ENCODE results near the gene C10orf62.
"Not testable (repeated sequence)": the region's sequence is repeated elsewhere in the genome, so short reads cannot be mapped to it uniquely, and the experiment has no call there.

C10orf62 gene

DNA sequence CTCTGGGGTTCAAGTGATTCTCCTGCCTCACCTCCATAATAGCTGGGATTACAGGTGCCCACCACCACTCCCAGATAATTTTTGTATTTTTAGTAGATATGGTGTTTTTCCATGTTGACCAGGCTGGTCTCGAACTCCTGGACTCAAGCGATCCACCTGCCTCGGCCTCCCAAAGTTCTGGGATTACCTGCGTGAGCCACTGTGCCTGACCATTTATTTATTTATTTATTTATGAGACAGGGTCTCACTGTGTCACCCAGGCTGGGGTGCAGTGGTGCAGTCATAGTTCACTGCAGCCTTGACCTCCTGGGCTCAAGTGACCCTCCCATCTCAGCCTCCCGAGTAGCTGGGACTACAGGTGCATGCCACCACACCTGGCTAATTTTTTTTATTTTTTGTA lies 35.2 kb upstream of the C10orf62 start:
- H3K27ac Mint-ChIP-seq; intact Hi-C loops (cut with micrococcal nuclease); H3K4me3 Mint-ChIP-seq; H3K27me3 Mint-ChIP-seq; H3K4me1 Mint-ChIP-seq (ENCODE audit: low read depth); H3K36me3 Mint-ChIP-seq (ENCODE audit: low read depth): not testable (repeated sequence)
- H3K9me3 Mint-ChIP-seq: peaks cover 13% of the 10 kb centered on the region

DNA sequence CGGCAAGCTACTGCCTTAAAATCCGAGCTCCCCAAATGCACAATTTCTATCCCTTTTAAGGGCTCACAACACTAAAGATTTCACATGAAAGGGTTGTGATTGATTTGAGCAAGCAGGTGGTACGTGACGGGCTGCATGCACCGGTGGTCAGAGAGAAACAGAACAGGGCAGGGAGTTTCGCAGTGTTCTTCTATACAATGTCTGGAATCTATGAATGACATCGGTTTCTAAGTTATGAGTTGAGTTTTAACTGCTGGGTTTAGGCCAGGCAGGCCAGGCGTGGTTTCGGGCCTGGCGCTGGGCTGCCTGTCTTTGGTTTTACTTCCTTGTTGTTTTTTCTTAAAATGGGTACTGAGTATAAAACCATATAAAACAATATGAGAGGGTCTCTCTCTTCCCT lies 34.0 kb upstream of the C10orf62 start:
- intact Hi-C loops (cut with micrococcal nuclease); H3K27ac Mint-ChIP-seq; H3K27me3 Mint-ChIP-seq; H3K36me3 Mint-ChIP-seq (ENCODE audit: low read depth); H3K4me3 Mint-ChIP-seq; H3K4me1 Mint-ChIP-seq (ENCODE audit: low read depth): not testable (repeated sequence)
- peaks cover 13% of the 10 kb centered on the region for H3K9me3 Mint-ChIP-seq

DNA sequence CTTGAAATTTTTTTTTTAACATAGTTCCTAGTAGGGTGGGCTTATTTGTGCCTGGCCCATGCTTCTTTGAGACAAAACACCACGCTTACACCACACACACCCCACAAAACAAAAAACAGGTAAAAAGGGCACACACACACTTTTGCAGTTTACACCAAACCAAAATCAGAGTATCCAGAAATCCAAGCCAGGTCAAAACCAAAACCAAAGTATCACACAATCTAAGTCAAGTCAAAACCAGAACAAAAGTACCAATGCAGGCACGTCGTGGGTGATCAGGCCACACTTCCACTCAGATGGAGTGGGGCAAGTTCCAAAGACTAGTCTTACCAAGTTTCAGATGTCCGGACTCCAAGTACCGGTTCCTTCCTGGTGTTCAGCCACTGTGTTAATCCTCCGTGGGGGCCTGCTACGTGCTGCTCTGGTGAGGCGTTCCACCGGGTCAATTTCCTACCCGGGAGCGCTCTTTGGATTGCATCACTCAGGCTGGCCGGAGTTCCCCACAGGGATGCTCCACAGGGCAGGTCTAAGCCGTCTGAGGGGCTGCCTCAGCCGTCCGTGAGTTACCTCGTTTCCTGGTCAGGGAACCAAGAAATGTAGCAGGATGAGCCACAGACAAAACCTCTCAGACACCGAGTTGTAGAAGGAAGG lies 28.7 kb upstream of the C10orf62 start:
- H3K27ac Mint-ChIP-seq; H3K4me3 Mint-ChIP-seq; intact Hi-C loops (cut with micrococcal nuclease); H3K9me3 Mint-ChIP-seq; H3K36me3 Mint-ChIP-seq (ENCODE audit: low read depth); H3K27me3 Mint-ChIP-seq; H3K4me1 Mint-ChIP-seq (ENCODE audit: low read depth): not testable (repeated sequence)

DNA sequence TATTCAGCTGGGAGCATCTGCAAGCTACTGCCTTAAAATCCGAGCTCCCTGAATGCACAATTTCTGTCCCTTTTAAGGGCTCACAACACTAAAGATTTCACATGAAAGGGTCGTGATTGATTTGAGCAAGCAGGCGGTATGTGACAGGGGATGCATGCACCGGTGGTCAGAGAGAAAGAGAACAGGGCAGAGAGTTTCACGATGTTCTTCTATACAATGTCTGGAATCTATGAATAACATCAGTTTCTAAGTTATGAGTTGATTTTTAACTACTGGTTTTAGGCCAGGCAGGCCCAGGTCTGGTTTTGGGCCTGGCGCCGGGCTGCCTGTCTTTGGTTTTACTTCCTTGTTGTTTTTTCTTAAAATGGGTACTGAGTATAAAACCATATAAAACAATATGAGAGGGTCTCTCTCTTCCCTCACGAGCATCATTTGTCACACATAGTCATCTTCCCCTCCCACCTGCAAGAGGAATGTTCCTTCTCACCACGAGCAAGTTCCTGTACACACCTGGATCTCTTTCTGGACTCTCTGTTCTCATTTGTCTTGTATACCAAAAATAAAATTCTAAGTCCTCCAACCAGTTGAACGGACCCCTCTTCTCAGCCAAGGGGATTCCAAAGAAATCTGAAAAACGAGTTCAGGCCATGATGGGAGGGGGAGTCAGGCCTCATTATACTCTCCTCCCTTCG lies 28.0 kb upstream of the C10orf62 start:
- H3K27ac Mint-ChIP-seq; H3K4me1 Mint-ChIP-seq (ENCODE audit: low read depth); intact Hi-C loops (cut with micrococcal nuclease); H3K27me3 Mint-ChIP-seq; H3K4me3 Mint-ChIP-seq; H3K36me3 Mint-ChIP-seq (ENCODE audit: low read depth); H3K9me3 Mint-ChIP-seq: not testable (repeated sequence)

DNA sequence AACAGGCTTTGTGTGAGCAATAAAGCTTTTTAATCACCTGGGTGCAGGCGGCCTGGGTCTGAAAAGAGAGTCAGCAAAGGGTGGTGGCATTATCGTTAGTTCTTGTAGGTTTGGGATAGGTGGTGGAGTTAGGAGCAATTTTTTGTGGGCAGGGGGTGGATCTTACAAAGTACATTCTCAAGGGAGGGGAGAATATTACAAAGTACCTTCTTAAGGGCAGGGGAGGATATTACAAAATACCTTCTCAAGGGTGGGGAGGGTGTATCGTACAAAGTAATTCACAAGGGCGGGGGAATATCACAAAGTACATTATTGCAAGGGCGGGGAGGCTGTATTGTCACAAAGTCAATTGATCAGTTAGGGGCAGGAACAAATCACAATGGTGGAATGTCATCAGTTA lies 27.2 kb upstream of the C10orf62 start:
- H3K9me3 Mint-ChIP-seq; H3K27ac Mint-ChIP-seq; intact Hi-C loops (cut with micrococcal nuclease); H3K4me1 Mint-ChIP-seq (ENCODE audit: low read depth); H3K4me3 Mint-ChIP-seq; H3K36me3 Mint-ChIP-seq (ENCODE audit: low read depth); H3K27me3 Mint-ChIP-seq: not testable (repeated sequence)

DNA sequence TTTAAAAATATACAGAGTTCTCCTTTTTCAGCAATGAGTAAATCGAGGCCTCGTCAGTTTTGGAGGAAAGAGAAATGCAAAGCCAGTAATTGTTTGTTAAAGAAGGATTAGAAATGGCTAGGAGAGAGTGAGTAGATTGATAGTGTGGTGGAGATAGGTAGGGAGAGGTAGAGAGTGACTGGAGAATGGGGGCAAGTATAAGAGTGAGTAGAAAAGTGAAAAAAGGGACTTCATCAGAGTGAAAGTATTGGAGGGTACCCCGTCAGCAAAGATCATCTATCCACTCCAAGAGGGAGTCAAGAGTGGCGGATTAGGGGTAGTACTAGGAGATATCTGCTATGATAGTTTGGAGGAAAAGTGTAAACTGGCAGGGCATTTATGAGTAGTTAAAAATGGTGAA lies 26.2 kb upstream of the C10orf62 start:
- no peak overlapping the region for H3K27ac Mint-ChIP-seq
- no peaks in the 10 kb centered on the region for H3K9me3 Mint-ChIP-seq
- no peaks in the 10 kb centered on the region for H3K27me3 Mint-ChIP-seq
- H3K4me1 Mint-ChIP-seq (ENCODE audit: low read depth): no peaks in the 10 kb centered on the region
- no peak overlapping the region for H3K4me3 Mint-ChIP-seq
- intact Hi-C loops (cut with micrococcal nuclease): no loop called here
- H3K36me3 Mint-ChIP-seq (ENCODE audit: low read depth): peaks cover 6% of the 10 kb centered on the region

DNA sequence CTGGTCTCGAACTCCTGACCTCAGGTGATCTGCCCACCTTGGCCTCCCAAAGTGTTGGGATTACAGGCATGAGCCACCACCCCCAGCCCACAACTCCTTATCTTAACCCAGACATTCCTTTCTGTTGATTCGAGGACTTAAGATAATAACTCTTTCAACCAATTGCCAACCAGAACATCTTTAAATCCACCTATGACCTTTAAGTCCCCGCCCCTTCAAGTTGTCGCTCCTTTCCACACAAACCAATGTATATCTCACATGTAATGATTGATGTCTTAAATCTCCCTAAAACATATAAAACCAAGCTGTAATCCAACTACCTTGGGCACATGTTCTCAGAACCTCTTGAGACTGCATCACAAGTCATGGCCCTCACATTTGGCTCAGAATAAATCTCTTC lies 24.7 kb upstream of the C10orf62 start:
- peaks cover 18% of the 10 kb centered on the region for H3K36me3 Mint-ChIP-seq (ENCODE audit: low read depth)
- H3K4me1 Mint-ChIP-seq (ENCODE audit: low read depth): no peaks in the 10 kb centered on the region
- no peak overlapping the region for H3K27ac Mint-ChIP-seq
- intact Hi-C loops (cut with micrococcal nuclease): no loop called here
- H3K9me3 Mint-ChIP-seq: no peaks in the 10 kb centered on the region
- no peaks in the 10 kb centered on the region for H3K27me3 Mint-ChIP-seq
- no peak overlapping the region for H3K4me3 Mint-ChIP-seq

DNA sequence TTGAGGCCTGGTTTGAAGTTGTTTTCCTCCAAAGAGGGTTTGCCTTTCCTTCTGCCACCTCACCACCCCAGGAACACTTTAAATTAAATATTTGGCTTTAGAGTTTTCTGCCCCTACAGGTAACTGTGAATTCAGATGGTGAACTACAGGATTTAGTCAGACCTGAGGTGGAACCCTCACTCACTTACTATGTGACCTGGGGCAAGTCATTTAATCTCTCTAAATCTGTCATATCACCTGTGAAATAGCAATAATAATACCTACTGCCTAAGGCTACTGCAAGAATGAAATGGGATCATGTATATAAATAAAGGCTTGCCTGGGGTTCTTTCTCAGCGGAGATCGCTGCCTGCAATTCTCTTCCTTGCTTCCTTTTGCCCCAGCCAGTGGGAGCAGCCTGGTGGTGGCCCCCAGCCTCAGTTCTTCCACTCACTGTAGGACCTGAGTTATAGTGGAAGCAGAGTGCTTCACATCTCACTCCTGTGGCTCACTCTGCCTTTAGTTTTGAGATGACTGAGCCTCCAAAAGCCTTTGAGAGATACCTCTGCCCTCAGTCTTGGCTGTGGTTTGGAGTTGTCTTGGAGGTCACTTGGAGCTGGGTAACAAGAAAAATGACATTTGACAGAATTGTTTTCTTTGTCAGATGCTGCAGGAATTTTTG lies 23.1 kb upstream of the C10orf62 start:
- no peaks in the 10 kb centered on the region for H3K27me3 Mint-ChIP-seq
- H3K4me1 Mint-ChIP-seq (ENCODE audit: low read depth): no peaks in the 10 kb centered on the region
- peaks cover 35% of the 10 kb centered on the region for H3K36me3 Mint-ChIP-seq (ENCODE audit: low read depth)
- H3K27ac Mint-ChIP-seq: no peak overlapping the region
- no peak overlapping the region for H3K4me3 Mint-ChIP-seq
- H3K9me3 Mint-ChIP-seq: no peaks in the 10 kb centered on the region
- intact Hi-C loops (cut with micrococcal nuclease): no loop called here

DNA sequence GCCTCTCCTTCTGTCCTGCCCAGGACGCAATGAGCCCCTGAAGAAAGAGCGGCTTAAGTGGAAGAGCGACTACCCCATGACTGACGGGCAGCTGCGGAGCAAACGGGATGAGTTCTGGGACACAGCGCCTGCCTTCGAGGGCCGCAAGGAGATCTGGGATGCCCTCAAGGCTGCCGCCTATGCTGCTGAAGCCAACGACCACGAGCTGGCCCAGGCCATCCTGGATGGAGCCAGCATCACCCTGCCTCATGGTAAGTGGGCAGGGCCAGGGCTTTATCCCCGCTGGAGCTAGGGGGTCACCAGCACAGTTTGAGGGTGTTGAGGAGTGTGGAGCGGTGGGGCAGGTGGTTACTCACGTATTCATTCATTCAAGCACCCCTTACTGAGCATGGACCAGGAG lies 21.6 kb upstream of the C10orf62 start:
- Mint-ChIP-seq H3K9me3 (no peaks in the 10 kb centered on the region), H3K27ac (no peak overlapping the region), H3K4me3 (no peak overlapping the region), H3K27me3 (no peaks in the 10 kb centered on the region), H3K4me1 (ENCODE audit: low read depth) (no peaks in the 10 kb centered on the region), H3K36me3 (ENCODE audit: low read depth) (peaks cover 36% of the 10 kb centered on the region)
- intact Hi-C loops (cut with micrococcal nuclease): no loop called here

DNA sequence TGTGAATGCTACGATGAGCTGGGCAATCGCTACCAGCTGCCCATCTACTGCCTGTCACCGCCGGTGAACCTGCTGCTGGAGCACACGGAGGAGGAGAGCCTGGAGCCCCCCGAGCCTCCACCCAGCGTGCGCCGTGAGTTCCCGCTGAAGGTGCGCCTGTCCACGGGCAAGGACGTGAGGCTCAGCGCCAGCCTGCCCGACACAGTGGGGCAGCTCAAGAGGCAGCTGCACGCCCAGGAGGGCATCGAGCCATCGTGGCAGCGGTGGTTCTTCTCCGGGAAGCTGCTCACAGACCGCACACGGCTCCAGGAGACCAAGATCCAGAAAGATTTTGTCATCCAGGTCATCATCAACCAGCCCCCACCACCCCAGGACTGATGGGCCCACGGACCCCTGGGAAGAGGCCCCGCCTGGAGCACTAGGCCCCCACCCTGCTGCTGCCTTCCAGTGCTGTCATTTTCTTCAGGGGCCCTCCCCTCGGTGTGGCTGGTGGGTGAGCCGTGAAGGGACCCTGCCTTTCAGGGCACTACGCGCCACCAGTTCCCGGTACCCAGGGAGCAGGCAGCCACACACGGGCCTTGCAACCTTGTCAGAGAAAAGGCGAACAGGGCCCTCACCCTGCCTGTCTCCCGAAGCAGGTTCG lies 19.3 kb upstream of the C10orf62 start:
- H3K36me3 Mint-ChIP-seq (ENCODE audit: low read depth): peaks cover 36% of the 10 kb centered on the region
- no peak overlapping the region for H3K4me3 Mint-ChIP-seq
- H3K4me1 Mint-ChIP-seq (ENCODE audit: low read depth): no peaks in the 10 kb centered on the region
- intact Hi-C loops (cut with micrococcal nuclease): loop anchor here (5.0 to 10.0 kb wide), 2 partner anchors 42 to 85 kb away; no protein-coding TSS in a partner anchor
- H3K27me3 Mint-ChIP-seq: no peaks in the 10 kb centered on the region
- no peaks in the 10 kb centered on the region for H3K9me3 Mint-ChIP-seq
- H3K27ac Mint-ChIP-seq: no peak overlapping the region

DNA sequence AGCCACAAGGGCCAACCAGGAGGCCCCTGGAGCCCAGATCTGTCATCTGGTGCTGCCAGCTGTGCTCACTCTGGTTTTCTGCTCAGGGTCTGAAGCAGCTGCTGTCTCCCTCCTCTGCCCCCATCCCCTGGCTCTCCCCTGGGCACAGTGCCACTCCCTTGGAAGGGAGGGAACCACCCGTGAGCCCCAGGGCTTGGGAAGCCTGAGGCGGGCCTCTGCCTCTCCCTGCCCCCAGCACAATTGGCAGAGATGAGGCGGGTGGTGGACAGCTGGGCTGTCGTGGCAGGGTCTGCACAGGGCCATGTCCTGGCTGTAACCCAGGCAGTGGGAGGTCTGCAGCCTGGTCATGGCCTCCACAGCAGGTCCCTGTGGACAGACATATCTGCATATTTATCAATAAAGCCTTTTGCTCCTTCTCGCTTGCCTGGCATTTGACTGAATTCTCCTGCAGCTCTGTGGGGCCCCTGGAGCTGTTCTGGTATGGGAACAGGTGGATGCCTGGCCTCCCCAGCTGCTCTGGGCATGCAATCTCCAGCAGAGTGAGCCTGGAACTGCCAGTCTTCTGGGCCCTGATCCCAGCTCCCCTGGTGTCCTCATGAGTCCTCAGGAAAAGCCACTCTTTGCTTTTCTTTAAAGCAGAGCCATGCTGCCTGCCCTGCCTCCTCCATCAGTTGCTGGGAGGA lies 18.6 kb upstream of the C10orf62 start:
- intact Hi-C loops (cut with micrococcal nuclease): loop anchor here (5.0 to 10.0 kb wide), 2 partner anchors 41 to 84 kb away; no protein-coding TSS in a partner anchor
- Mint-ChIP-seq H3K36me3 (ENCODE audit: low read depth) (peaks cover 36% of the 10 kb centered on the region), H3K4me1 (ENCODE audit: low read depth) (no peaks in the 10 kb centered on the region), H3K27ac (no peak overlapping the region), H3K4me3 (no peak overlapping the region), H3K9me3 (no peaks in the 10 kb centered on the region), H3K27me3 (no peaks in the 10 kb centered on the region)

DNA sequence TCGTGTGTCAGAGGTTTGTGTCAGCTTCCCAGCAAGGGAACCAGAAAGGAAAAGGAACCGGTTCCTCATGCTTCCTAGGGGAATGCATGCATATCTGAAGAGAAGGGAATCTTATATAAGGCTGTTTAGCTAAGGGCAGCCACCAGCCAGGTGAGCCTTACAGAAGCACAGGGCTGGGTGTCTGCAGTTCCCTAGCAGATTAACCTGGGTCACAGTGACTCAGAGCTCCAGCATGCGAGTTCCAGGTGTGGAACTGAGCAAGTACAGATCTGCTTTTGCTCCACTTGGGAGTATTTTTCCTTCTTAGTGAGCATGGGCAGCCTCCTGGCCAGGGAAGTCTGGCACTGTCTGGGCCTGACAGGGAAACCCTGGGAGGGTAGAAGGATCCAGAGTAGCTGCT lies 17.9 kb upstream of the C10orf62 start:
- H3K36me3 Mint-ChIP-seq (ENCODE audit: low read depth): peaks cover 36% of the 10 kb centered on the region
- no peak overlapping the region for H3K27ac Mint-ChIP-seq
- no peaks in the 10 kb centered on the region for H3K4me1 Mint-ChIP-seq (ENCODE audit: low read depth)
- no peaks in the 10 kb centered on the region for H3K27me3 Mint-ChIP-seq
- H3K9me3 Mint-ChIP-seq: no peaks in the 10 kb centered on the region
- intact Hi-C loops (cut with micrococcal nuclease): loop anchor here (1.0 to 10.0 kb wide), 3 partner anchors 41 to 160 kb away; no protein-coding TSS in a partner anchor
- no peak overlapping the region for H3K4me3 Mint-ChIP-seq

DNA sequence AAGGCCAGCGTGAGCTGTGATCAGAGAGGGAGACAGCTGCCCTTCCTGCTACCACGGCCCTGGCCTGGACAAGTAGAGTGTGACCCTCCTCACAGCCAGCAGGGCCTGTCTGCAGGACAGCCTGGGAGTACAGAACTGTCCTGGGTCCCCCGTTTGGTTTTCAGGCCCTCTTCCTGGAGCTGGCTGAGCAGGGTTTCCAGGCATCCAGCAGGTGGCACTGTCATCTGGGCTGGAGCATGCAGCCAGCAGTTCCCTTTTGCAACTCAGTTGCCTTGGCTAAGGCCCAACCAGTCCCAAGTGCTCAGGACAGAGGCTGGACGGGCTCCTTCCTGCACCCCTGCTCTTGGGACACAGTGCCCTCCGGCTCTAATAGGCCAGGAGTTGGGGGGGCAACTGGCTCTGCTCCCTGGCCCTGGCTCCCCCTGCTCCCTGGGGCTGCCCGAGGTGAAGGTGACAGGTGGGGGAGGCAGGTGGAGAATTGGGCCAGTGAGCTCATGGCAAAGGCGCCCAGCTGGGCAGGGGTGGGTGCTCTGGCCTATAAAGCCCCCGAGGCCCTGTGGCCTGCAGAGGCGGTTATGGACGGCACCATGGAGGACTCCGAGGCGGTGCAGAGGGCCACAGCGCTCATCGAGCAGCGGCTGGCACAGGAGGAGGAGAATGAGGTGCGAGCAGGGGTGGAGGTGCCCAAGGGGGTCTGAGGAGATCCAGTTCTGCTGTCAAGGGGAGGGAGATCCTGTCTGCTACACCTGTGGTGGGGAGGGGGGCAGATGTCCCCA lies 17.1 kb upstream of the C10orf62 start, which contains the start of gene ANKRD2:
Gene ANKRD2, plus strand, starts transcription at position 566 of the 776 bp plus-strand sequence. Its CDS starts 10 bp downstream, at position 576.
- Mint-ChIP-seq H3K36me3 (ENCODE audit: low read depth) (peaks cover 36% of the 10 kb centered on the region), H3K4me3 (no peak within 1 kb of the TSS), H3K9me3 (no peaks in the 10 kb centered on the region), H3K27me3 (peaks cover under 1% of the 10 kb centered on the region), H3K4me1 (ENCODE audit: low read depth) (no peaks in the 10 kb centered on the region), H3K27ac (no peak within 1 kb of the TSS)
- intact Hi-C loops (cut with micrococcal nuclease): loop anchor here (1.0 to 10.0 kb wide), 3 partner anchors 40 to 159 kb away; no protein-coding TSS in a partner anchor
